ENCODE data around the gene CDK17.

GRCh38 chr12:96233168-96233567 is 167.1 kb downstream of the CDK17 start:
- TF ChIP-seq POLR2A (IDR thresholded peaks at IDR 0.05) (no peak), CTCF (IDR thresholded peaks at IDR 0.05) (no peak)

All from breast epithelium (tissue), 3 donors.